Lower leg skin (tissue), 4 donors: ENCODE measurements around the gene FOS. TPM values are rescaled to one million over a fixed set of nuclear protein-coding genes. Genes with fewer than 3 reads are reported as not detected.
"Not testable (repeated sequence)": the region's sequence is repeated elsewhere in the genome, so short reads cannot be mapped to it uniquely, and the experiment has no call there.

Source experiments
- DNase-seq, 2 donors: peaks; one replicate each; pipeline ENCODE4 v3.0.0-alpha.2; 2019; ENCODE audit warnings: low spot score in 2 of 2
- H3K4me3 ChIP-seq: fragments of 200-600 bp; sonication (generic); 2 replicates; pipeline ENCODE4 v1.5.1; 2017; ENCODE audit warnings: mild to moderate bottlenecking, low read depth; ENCODE audit not compliant: poor library complexity, severe bottlenecking
- CTCF ChIP-seq, 3 donors: fragments of 450-650 bp; IDR thresholded peaks; one replicate each; pipeline ENCODE4 v1.5.1; 2016; ENCODE audit warnings: antibody characterized with exemption in 3 of 3, mild to moderate bottlenecking in 3 of 3, moderate library complexity in 2 of 3
- POLR2A ChIP-seq, 2 donors: fragments of 450-650 bp; IDR thresholded peaks; one replicate each; pipeline ENCODE4 v1.6.1; 2016 to 2017; ENCODE audit warnings: antibody characterized with exemption in 2 of 2, mild to moderate bottlenecking in 1 of 2, moderate library complexity in 1 of 2
- WGBS, 2 donors: methylation state at CpG; one replicate each; pipeline ENCODE4 v1.1.5; 2018; 5-methylcytosine and 5-hydroxymethylcytosine counted together
- intact Hi-C: fragments of 100-400 bp; cut with DNase I; formaldehyde crosslinking; loops from one replicate; pipeline ENCODE4 v1.15.0; 2023; ENCODE audit warnings: low total_unique reads
- total RNA-seq, 4 donors: library from RNA; depleted of rRNA; stranded (reverse); fragments of >200 nt; gene quantifications; one replicate each; pipeline ENCODE4 v1.1.0, GENCODE V29; 2016

The FOS gene
- total RNA-seq, 4 donors from 2014 or later = 154 to 448 (median 330) TPM

GRCh38 chr14:75279763-75280290 lies 1.2 kb downstream of the FOS start:
- DNase-seq = peak in 1 of 2 donors; percentile 89
- TF ChIP-seq CTCF (IDR thresholded peaks at IDR 0.05) = no peak
- no peak for TF ChIP-seq POLR2A (IDR thresholded peaks at IDR 0.05)
- H3K4me3 ChIP-seq = peak overlapping the region; percentile 90
- intact Hi-C loops = no loop called here
- 6 to 12% methylated on average over 26 of the region's 26 CpGs for WGBS, 2 donors

GRCh38 chr14:75280291-75280830 lies 1.7 kb downstream of the FOS start:
- no peak for DNase-seq
- WGBS, 2 donors = 63 to 69% methylated on average over 7 of the region's 7 CpGs
- TF ChIP-seq POLR2A (IDR thresholded peaks at IDR 0.05) = no peak
- TF ChIP-seq CTCF (IDR thresholded peaks at IDR 0.05) = no peak
- H3K4me3 ChIP-seq = peak overlapping the region; percentile 90
- intact Hi-C loops = no loop called here

- TF ChIP-seq CTCF (IDR thresholded peaks at IDR 0.05) = no peak
- no peak for TF ChIP-seq POLR2A (IDR thresholded peaks at IDR 0.05)
- peak in 1 of 2 donors; percentile 88 for DNase-seq
- WGBS, 2 donors = 63 to 76% methylated on average over 17 of the region's 17 CpGs
- intact Hi-C loops = no loop called here
- H3K4me3 ChIP-seq = peak overlapping the region; percentile 12
Measured at GRCh38 chr14:75280831-75281653, 2.4 kb downstream of the FOS start.

GRCh38 chr14:75281654-75282019 lies 3.0 kb downstream of the FOS start:
- TF ChIP-seq POLR2A (IDR thresholded peaks at IDR 0.05) = no peak
- no peak for TF ChIP-seq CTCF (IDR thresholded peaks at IDR 0.05)
- H3K4me3 ChIP-seq = peak overlapping the region; percentile 12
- WGBS, 2 donors = 74 to 88% methylated on average over 1 of the region's 1 CpG

GRCh38 chr14:75282170-75282554 lies 3.5 kb downstream of the FOS start:
- intact Hi-C loops = no loop called here
- 80 to 82% methylated on average over 4 of the region's 4 CpGs for WGBS, 2 donors
- H3K4me3 ChIP-seq = no peak overlapping the region
- no peak for TF ChIP-seq CTCF (IDR thresholded peaks at IDR 0.05)
- TF ChIP-seq POLR2A (IDR thresholded peaks at IDR 0.05) = no peak
- DNase-seq = peak in 1 of 2 donors; percentile 26

More at GRCh38 chr14:75281654-75282019, 3.0 kb downstream of the FOS start:
- intact Hi-C loops = no loop called here
- no peak for DNase-seq

GRCh38 chr14:75282555-75283161 lies 4.0 kb downstream of the FOS start:
- H3K4me3 ChIP-seq, intact Hi-C loops: not testable (repeated sequence)
- WGBS, 2 donors = 87 to 91% methylated on average over 18 of the region's 18 CpGs
- DNase-seq = peak in 1 of 2 donors; percentile 90
